HUES64 (cell line): Measurements from ENCODE around the gene FAM3C.

Experiments
- H3K27ac ChIP-seq: 2 replicates; pipeline ENCODE4 v1.7.0; 2013; ENCODE audit warnings: low read depth, low read length, inconsistent platforms
- H3K27me3 ChIP-seq: 2 replicates; pipeline ENCODE4 v1.6.1; 2013; ENCODE audit warnings: mild to moderate bottlenecking, low read length; ENCODE audit not compliant: insufficient read depth
- H3K36me3 ChIP-seq: 2 replicates; pipeline ENCODE4 v1.6.1; 2013; ENCODE audit warnings: mild to moderate bottlenecking, low read length; ENCODE audit not compliant: insufficient read depth
- H3K4me1 ChIP-seq: 2 replicates; pipeline ENCODE4 v1.6.1; 2013; ENCODE audit warnings: mild to moderate bottlenecking, low read length, moderate library complexity; ENCODE audit not compliant: insufficient read depth
- H3K4me3 ChIP-seq: 2 replicates; pipeline ENCODE4 v1.5.1; 2013; ENCODE audit warnings: mild to moderate bottlenecking, low read length, moderate library complexity
- H3K9ac ChIP-seq: 2 replicates; pipeline ENCODE4 v1.6.1; 2013; ENCODE audit warnings: mild to moderate bottlenecking, low read depth, low read length
- H3K9me3 ChIP-seq: 2 replicates; pipeline ENCODE4 v1.6.1; 2013; ENCODE audit warnings: low read depth, low read length; ENCODE audit not compliant: insufficient read depth
- WGBS: fragments of 150-250, 120-280 bp; methylation state at CpG from one replicate; pipeline ENCODE4 v1.1.7; 2013; ENCODE audit warnings: missing lambda C conversion rate; 5-methylcytosine and 5-hydroxymethylcytosine counted together

Gene FAM3C

GRCh38 chr7:121313220-121313792, 82.8 kb downstream of the FAM3C start:
- Histone ChIP-seq H3K4me1 (no peaks in the 10 kb centered on the region), H3K9ac (no peak overlapping the region), H3K27me3 (no peaks in the 10 kb centered on the region), H3K4me3 (no peak overlapping the region), H3K9me3 (0 out of 2 replicates have a peak, but pooled peaks cover 2% of the 10 kb centered on the region), H3K36me3 (no peaks in the 10 kb centered on the region), H3K27ac (no peak overlapping the region)
- 95% methylated on average over 2 of the region's 3 CpGs for WGBS

- Histone ChIP-seq H3K9ac (no peak overlapping the region), H3K36me3 (no peaks in the 10 kb centered on the region), H3K9me3 (0 out of 2 replicates have a peak, but pooled peaks cover 2% of the 10 kb centered on the region), H3K4me3 (no peak overlapping the region), H3K27ac (no peak overlapping the region), H3K27me3 (no peaks in the 10 kb centered on the region), H3K4me1 (no peaks in the 10 kb centered on the region)
- WGBS = 92% methylated on average over 4 of the region's 4 CpGs
These were observed 89.0 kb downstream of the FAM3C start for GRCh38 chr7:121307021-121307574.

DNA sequence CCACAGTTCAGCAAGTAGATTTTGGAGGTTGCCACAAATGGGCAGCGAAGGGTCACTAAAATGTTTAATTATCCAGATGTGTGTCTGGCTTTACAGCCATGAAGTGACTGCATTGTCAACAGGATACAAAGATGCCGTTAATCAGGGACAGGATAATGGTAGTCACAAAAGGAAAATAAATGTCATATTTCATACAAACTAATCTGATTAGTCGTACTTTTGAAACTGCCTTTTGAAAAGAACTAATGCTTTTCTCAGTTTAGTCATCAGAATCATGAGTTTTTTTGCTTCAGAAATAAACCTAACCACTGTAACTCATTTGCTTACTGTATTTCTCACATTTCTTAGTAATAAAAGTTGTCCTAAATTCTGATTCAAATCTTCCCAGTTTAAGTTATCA, 89.5 kb downstream of the FAM3C start:
- H3K27me3 ChIP-seq = no peaks in the 10 kb centered on the region
- H3K9ac ChIP-seq = no peak overlapping the region
- 0 out of 2 replicates have a peak, but pooled peaks cover 2% of the 10 kb centered on the region for H3K9me3 ChIP-seq
- no peaks in the 10 kb centered on the region for H3K36me3 ChIP-seq
- no peak overlapping the region for H3K27ac ChIP-seq
- H3K4me3 ChIP-seq = no peak overlapping the region
- 95% methylated on average over 2 of the region's 3 CpGs for WGBS
- no peaks in the 10 kb centered on the region for H3K4me1 ChIP-seq

DNA sequence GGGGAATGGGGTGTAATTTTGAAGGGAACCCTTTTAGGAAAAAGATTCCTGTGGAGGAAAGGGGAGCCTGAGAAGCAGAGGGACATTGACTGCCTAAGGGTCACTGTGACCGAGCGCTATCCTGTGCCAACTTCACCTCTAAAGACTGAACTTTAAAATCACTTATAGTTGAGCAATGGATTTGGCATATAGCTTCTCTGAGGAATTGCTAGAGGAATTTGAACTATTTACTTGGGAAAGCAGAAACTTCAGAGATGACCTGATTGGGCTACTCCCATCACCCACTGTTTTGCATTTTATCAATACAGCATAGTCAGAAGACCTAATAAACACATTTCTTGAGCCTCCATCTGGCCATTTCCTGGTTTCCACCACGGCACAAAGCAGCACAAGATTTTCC, 91.0 kb downstream of the FAM3C start:
- H3K27me3 ChIP-seq = no peaks in the 10 kb centered on the region
- no peaks in the 10 kb centered on the region for H3K9me3 ChIP-seq
- no peaks in the 10 kb centered on the region for H3K4me1 ChIP-seq
- no peak overlapping the region for H3K4me3 ChIP-seq
- H3K27ac ChIP-seq = no peak overlapping the region
- no peak overlapping the region for H3K9ac ChIP-seq
- WGBS = 95% methylated on average over 2 of the region's 3 CpGs
- no peaks in the 10 kb centered on the region for H3K36me3 ChIP-seq

DNA sequence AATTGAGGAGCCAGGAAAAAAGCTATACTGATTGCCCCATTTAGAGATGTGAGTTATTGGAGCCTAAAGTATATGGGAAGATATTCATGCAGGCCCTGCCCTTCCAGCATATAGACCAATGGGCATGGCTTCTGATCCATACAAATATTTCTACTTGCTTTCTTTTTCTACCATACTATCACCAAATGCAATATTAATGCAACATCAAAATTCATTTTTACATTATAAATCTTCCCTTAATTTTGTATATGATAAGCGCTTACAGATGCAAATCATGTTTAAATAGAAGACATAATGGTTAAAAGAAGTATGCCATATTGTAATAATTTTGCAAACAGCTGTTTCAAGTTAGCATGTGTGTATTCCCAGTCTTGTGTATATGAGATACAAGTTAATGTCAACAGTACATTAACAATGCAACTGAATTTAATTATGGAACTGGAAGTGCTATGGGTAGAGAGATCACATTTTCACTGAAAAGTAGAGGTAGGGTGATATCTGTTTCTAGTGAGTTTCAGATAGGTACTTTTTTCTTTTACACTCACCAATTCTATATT, 91.9 kb downstream of the FAM3C start:
- H3K9ac ChIP-seq = no peak overlapping the region
- H3K4me1 ChIP-seq = no peaks in the 10 kb centered on the region
- H3K27ac ChIP-seq = no peak overlapping the region
- H3K9me3 ChIP-seq = no peaks in the 10 kb centered on the region
- WGBS = no CpG with 5 or more reads among the region's 1 CpG
- H3K4me3 ChIP-seq = no peak overlapping the region
- no peaks in the 10 kb centered on the region for H3K36me3 ChIP-seq
- H3K27me3 ChIP-seq = no peaks in the 10 kb centered on the region

DNA sequence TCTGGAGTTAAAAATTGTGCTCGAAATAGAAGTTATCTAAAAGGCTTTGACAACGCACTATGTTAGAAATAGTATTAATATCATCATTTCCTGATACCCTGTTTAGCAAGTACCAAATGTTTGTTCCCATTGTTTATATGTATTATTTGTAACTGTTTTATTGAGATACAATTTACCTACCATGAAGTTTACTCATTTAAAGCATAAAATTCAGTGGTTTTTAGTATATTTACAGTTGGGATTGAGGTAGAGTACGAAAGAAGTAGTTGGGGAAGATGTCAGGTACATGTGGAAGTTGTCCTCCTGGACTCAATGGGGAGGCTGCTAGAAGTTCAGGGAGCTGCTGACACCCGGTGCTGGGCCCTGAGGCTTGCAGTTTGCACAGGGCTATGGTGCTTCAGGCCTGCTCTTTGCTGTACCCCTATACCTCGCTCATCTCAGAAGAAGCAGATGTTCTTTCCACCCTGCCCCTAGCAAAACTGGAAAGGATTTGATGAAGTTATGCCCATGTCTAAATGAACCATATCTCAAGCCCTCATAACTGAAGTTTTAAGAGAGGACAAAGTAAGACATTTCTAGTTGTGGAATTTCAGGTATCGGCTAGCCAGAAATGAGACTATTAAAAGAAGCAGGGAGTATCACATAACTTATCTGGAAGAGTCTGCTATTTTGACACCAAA, 92.5 kb downstream of the FAM3C start:
- no peak overlapping the region for H3K4me3 ChIP-seq
- WGBS = 92% methylated on average over 4 of the region's 6 CpGs
- no peak overlapping the region for H3K9ac ChIP-seq
- H3K27ac ChIP-seq = no peak overlapping the region
- no peaks in the 10 kb centered on the region for H3K4me1 ChIP-seq
- H3K36me3 ChIP-seq = no peaks in the 10 kb centered on the region
- no peaks in the 10 kb centered on the region for H3K27me3 ChIP-seq
- no peaks in the 10 kb centered on the region for H3K9me3 ChIP-seq

DNA sequence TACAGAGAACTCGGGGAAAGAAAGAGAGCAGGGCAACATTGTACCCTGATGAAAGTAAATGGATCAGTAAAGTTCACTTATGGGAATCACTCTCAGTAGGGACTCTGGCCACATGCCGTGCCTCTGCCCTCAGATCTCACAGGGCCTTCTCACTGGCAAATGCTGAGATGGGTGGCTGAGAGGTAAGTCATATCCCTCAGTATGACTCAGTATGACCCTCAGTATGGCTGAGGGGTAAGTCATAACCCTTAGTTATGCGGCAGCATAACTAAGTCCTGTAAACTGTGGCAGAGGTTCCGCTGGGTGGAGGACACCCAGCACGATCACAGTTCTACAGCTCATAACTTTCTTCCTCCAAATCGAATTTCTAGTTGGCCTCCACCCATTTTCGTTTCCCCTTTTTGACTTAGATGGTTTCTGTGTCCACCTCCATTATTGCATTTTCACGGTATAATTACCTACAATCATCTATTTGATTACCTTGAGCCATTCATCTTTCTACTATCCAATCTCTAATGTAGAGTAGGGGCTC, 93.8 kb downstream of the FAM3C start:
- no peak overlapping the region for H3K27ac ChIP-seq
- no peak overlapping the region for H3K4me3 ChIP-seq
- no peaks in the 10 kb centered on the region for H3K27me3 ChIP-seq
- no peak overlapping the region for H3K9ac ChIP-seq
- H3K9me3 ChIP-seq = no peaks in the 10 kb centered on the region
- H3K4me1 ChIP-seq = no peaks in the 10 kb centered on the region
- WGBS = 92% methylated on average over 8 of the region's 8 CpGs
- no peaks in the 10 kb centered on the region for H3K36me3 ChIP-seq

DNA sequence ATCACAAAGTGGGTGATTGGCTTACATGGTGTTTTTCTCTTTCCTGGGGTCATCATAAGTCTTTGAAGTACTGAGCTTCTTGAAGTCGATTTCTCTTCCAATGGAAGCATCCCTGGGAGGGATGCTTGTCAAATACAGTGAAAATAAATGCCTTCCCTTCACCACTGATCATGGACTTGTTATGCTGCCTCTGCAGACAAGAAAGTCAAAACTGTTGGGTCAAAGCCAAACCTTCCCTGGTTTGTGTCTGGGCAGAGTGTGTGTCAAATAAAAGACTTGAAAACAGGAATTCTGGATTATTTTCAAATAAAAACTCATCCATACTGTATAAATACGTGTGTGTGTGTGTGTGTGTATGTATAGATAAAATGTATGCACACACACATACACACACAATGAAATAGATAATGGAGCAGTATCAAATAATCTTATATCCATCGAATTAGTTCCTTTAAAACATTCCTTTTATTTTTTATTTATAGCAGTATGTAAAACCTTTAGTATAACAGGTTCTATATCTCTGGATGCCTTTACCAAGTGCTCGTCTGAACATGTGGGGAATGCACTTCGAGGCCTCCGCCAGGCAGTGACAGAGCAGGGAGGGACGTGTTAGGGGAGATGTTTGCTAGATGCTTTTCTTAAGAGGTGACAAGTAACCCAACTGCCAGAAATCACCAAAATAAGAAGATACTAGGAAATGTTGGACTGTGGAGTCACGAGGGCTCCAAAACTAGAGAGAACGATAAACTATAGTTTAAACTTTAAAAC, 94.5 kb downstream of the FAM3C start:
- Histone ChIP-seq H3K27me3 (no peaks in the 10 kb centered on the region), H3K4me3 (no peak overlapping the region), H3K27ac (no peak overlapping the region), H3K9ac (no peak overlapping the region), H3K4me1 (no peaks in the 10 kb centered on the region), H3K36me3 (no peaks in the 10 kb centered on the region), H3K9me3 (no peaks in the 10 kb centered on the region)
- 94% methylated on average over 7 of the region's 9 CpGs for WGBS

GRCh38 chr7:121300685-121301420, 95.3 kb downstream of the FAM3C start:
- WGBS = 92% methylated on average over 1 of the region's 2 CpGs
- Histone ChIP-seq H3K36me3 (no peaks in the 10 kb centered on the region), H3K9me3 (no peaks in the 10 kb centered on the region), H3K27ac (no peak overlapping the region), H3K27me3 (no peaks in the 10 kb centered on the region), H3K4me1 (no peaks in the 10 kb centered on the region), H3K9ac (no peak overlapping the region), H3K4me3 (no peak overlapping the region)
